HFF-Myc (cell line): ENCODE data around the gene CACNB1.
A peak's percentile ranks its signal among the peaks of the same experiment; 100 is the strongest.

ENCODE experiments used
- DNase-seq: peaks from one replicate; pipeline ENCODE4 v3.0.0-alpha.2; 2011; ENCODE audit warnings: low read depth; ENCODE audit errors: extremely low read depth
- H3K4me3 ChIP-seq: replicated peaks from 2 replicates; pipeline ENCODE4 v1.5.1; 2011; ENCODE audit warnings: low read depth, mild to moderate bottlenecking, control low read depth, low read length
- CTCF ChIP-seq: IDR thresholded peaks from 2 replicates; pipeline ENCODE4 v1.5.1; 2012; ENCODE audit warnings: mild to moderate bottlenecking, low read depth, low read length, control low read depth; ENCODE audit errors: missing control alignments

Gene CACNB1

DNA sequence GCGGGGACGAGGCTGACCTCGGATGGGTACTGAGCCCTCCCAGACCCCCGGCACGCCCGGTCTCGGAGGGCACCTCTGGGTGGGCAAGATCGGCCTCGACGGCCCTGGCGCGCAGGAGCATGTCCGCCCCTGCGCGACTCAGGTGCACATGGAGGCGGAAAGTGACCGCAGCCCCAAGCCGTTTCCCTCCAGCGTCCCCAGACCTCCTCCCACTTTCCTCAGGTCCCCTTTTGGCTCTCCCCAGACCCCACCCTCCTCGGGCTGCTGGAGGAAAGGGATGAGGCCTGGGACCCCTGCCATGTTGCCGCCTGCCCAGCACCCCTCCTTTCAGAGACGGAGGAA is 12.6 kb upstream of the CACNB1 start:
- TF ChIP-seq CTCF: no peak
- no peak for DNase-seq
- H3K4me3 ChIP-seq: peak overlapping the region; percentile 23

- peak overlapping the region; percentile 23 for H3K4me3 ChIP-seq
- no peak for DNase-seq
- TF ChIP-seq CTCF: no peak
These were observed 12.0 kb upstream of the CACNB1 start for GRCh38 chr17:39209317-39210092.

DNA sequence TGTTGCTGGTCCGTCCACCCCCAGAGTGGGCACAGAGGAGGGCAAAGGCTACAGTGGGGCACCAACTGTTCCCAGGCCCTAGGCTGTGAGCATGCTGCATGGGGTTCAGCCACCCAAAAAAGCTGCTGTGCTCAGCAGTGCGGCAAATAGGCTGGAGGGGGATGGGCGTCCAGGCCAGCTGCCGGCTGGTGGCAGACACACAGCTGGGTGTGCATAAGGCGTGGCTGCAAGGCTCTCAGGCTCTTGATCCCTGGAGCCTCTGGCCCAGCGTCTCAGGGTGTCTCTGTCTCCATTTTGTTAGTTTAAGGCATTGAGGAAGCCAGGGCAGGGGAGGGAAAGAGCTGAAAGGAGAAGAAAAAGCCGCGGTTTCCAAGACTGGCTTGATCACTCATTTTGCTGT is 11.4 kb upstream of the CACNB1 start:
- no peak overlapping the region for H3K4me3 ChIP-seq

GRCh38 chr17:39208136-39208535 is 10.7 kb upstream of the CACNB1 start:
- TF ChIP-seq CTCF: no peak
- H3K4me3 ChIP-seq: no peak overlapping the region
- no peak for DNase-seq

More for the DNA sequence above, 11.4 kb upstream of the CACNB1 start:
- no peak for TF ChIP-seq CTCF
- DNase-seq: no peak

- no peak overlapping the region for H3K4me3 ChIP-seq
- no peak for TF ChIP-seq CTCF
- DNase-seq: no peak
These were observed 7.7 kb upstream of the CACNB1 start for GRCh38 chr17:39205112-39205526.

DNA sequence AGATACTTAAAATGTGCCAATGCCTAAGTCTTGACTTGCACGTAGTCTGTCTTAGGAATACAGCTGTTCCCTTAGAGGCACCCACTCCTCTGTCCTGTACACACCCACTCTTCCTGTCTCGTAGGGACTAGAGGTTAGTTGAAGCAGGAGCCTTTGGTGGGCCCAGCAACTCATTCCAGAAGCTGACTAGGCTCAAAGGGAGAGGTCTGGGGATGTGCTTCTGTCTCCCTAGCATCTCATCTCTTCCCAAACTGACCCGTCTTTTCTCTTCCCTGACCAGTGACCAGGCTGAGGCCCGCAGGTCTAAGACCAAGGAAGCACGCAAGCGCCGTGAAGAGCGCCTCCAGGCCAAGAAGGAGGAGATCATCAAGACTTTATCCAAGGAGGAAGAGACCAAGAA is 6.8 kb upstream of the CACNB1 start:
- TF ChIP-seq CTCF: no peak
- DNase-seq: no peak
- H3K4me3 ChIP-seq: no peak overlapping the region

- peak overlapping the region; percentile 93 for H3K4me3 ChIP-seq
- DNase-seq: no peak
- no peak for TF ChIP-seq CTCF
These were observed 3.6 kb upstream of the CACNB1 start for GRCh38 chr17:39200957-39201510.
